OCI-LY7 (cell line): Measurements from ENCODE around the gene GPR55. TPM values are rescaled to one million over a fixed set of nuclear protein-coding genes. Genes with fewer than 3 reads are reported as not detected.

Experiments used
- BruUV-seq: library from RNA; stranded (reverse); fragments of 400-500 nt; replicated peaks from 2 replicates; lab custom pipeline; 2021; lab: Mats Ljungman, UMichigan
- CTCF ChIA-PET: fragments of 300-600 bp; sonication (Branson Sonifier 250); formaldehyde crosslinking; loops from one replicate; lab custom pipeline; 2022; ENCODE audit warnings: antibody characterized with exemption; ENCODE audit not compliant: unreplicated experiment; lab: Charles Lee
- POLR2A ChIA-PET: fragments of 300-600 bp; sonication (Branson Sonifier 250); formaldehyde crosslinking; loops from one replicate; lab custom pipeline; 2022; ENCODE audit warnings: antibody characterized with exemption; lab: Charles Lee
- DNase-seq: peaks from one replicate; pipeline ENCODE4 v3.0.0-alpha.2; 2015; ENCODE audit warnings: low spot score
- H2AFZ ChIP-seq: fragments of 200-600 bp; sonication (generic), shearing (Covaris generic); 2 replicates; pipeline ENCODE4 v1.6.1; 2014; ENCODE audit warnings: mild to moderate bottlenecking, antibody characterized with exemption, low read length, moderate library complexity
- H3K27ac ChIP-seq: fragments of 200-600 bp; sonication (generic); 2 replicates; pipeline ENCODE4 v1.5.1; 2014; ENCODE audit warnings: mixed run types, low read depth, mild to moderate bottlenecking, moderate library complexity, low read length, inconsistent platforms; ENCODE audit not compliant: poor library complexity, severe bottlenecking
- H3K36me3 ChIP-seq: fragments of 200-600 bp; sonication (generic); 2 replicates; pipeline ENCODE4 v1.6.1; 2014; ENCODE audit warnings: mild to moderate bottlenecking, antibody characterized with exemption, low read length, moderate library complexity, mixed read lengths; ENCODE audit not compliant: insufficient read depth
- H3K4me1 ChIP-seq: fragments of 200-600 bp; sonication (generic); 2 replicates; pipeline ENCODE4 v1.5.1; 2014; ENCODE audit warnings: mild to moderate bottlenecking, low read length; ENCODE audit not compliant: insufficient read depth, poor library complexity, severe bottlenecking
- H3K4me2 ChIP-seq: fragments of 200-600 bp; sonication (generic); 2 replicates; pipeline ENCODE4 v1.6.1; 2014; ENCODE audit warnings: mild to moderate bottlenecking, low read length
- H3K4me3 ChIP-seq: fragments of 200-600 bp; sonication (generic); 2 replicates; pipeline ENCODE4 v1.5.1; 2014; ENCODE audit warnings: mild to moderate bottlenecking, low read depth, low read length; ENCODE audit not compliant: poor library complexity, severe bottlenecking
- H3K79me2 ChIP-seq: fragments of 200-600 bp; sonication (generic); 2 replicates; pipeline ENCODE4 v1.6.1; 2016; ENCODE audit warnings: low read depth, mild to moderate bottlenecking, low read length, moderate library complexity, mixed read lengths; ENCODE audit not compliant: insufficient read depth
- H3K9me2 ChIP-seq: fragments of 200-600 bp; sonication (generic); 2 replicates; pipeline ENCODE4 v1.6.1; 2016; ENCODE audit warnings: mild to moderate bottlenecking, low read length, mixed read lengths; ENCODE audit not compliant: insufficient read depth
- H3K9me3 ChIP-seq: fragments of 200-600 bp; sonication (generic); 2 replicates; pipeline ENCODE4 v1.6.1; 2014; ENCODE audit warnings: mild to moderate bottlenecking, mixed run types, low read length, mixed read lengths
- H4K20me1 ChIP-seq: fragments of 200-600 bp; sonication (generic); 2 replicates; pipeline ENCODE4 v1.6.1; 2014; ENCODE audit warnings: mild to moderate bottlenecking, antibody characterized with exemption, low read length, moderate library complexity, mixed read lengths; ENCODE audit not compliant: insufficient read depth
- EZH2phosphoT487 ChIP-seq: fragments of 200-600 bp; sonication (generic); IDR thresholded peaks from 2 replicates; pipeline ENCODE4 v1.6.1; 2018; ENCODE audit warnings: low read depth, borderline replicate concordance, mild to moderate bottlenecking, mixed run types, antibody characterized with exemption, low read length, moderate library complexity, mixed read lengths
- intact Hi-C: fragments of 100-400 bp; cut with micrococcal nuclease; formaldehyde crosslinking; loops from one replicate; pipeline ENCODE4 v1.10.0; 2022; ENCODE audit not compliant: unreplicated experiment
- total RNA-seq, 2 experiments: library from RNA; depleted of rRNA in 1 of 2; stranded (reverse); fragments of >200 nt in 1 of 2; shearing (Covaris generic) in 1 of 2; gene quantifications; 2 replicates each; pipeline ENCODE4 v1.2.3, GENCODE V29; 2014 to 2022
- TF ChIP-seq, protein P1 (sequence below): fragments of 200-600 bp; sonication (generic); conservative IDR thresholded peaks from 2 replicates; pipeline ENCODE4 v1.5.1; 2014; ENCODE audit warnings: mild to moderate bottlenecking, antibody characterized with exemption, low read length, moderate library complexity, mixed read lengths

The GPR55 gene
- total RNA-seq, 2 experiments from 2014 or later, result 0.22 TPM; not detected in 1

DNA sequence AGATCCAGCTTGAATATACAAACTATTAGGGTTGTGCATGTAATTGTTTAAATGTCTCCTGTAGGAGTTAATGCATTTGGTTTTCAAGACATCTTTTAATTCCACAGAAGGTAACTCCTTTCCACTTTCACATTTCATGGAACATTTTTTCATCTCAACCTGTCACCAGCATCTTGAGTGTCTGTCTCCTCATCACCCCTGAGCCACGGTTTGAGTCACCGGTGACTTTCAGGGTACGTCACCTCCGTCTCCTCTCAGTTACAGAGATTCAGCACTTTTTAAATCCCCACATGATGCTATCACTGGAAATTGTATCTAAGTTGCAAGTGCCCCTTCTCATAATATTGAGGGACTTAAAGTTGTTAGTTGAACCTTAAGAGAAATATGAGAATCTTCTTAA lies 25.3 kb downstream of the GPR55 start:
- Histone ChIP-seq H3K36me3 (no peaks in the 10 kb centered on the region), H3K4me2 (no peak overlapping the region), H3K27ac (no peak overlapping the region), H3K4me1 (peaks cover 7% of the 10 kb centered on the region), H3K79me2 (no peaks in the 10 kb centered on the region), H2AFZ (no peak overlapping the region), H3K9me2 (no peaks in the 10 kb centered on the region), H3K4me3 (no peak overlapping the region), H3K9me3 (no peaks in the 10 kb centered on the region), H4K20me1 (no peaks in the 10 kb centered on the region)
- no peak for DNase-seq
- TF ChIP-seq, protein P1, sequence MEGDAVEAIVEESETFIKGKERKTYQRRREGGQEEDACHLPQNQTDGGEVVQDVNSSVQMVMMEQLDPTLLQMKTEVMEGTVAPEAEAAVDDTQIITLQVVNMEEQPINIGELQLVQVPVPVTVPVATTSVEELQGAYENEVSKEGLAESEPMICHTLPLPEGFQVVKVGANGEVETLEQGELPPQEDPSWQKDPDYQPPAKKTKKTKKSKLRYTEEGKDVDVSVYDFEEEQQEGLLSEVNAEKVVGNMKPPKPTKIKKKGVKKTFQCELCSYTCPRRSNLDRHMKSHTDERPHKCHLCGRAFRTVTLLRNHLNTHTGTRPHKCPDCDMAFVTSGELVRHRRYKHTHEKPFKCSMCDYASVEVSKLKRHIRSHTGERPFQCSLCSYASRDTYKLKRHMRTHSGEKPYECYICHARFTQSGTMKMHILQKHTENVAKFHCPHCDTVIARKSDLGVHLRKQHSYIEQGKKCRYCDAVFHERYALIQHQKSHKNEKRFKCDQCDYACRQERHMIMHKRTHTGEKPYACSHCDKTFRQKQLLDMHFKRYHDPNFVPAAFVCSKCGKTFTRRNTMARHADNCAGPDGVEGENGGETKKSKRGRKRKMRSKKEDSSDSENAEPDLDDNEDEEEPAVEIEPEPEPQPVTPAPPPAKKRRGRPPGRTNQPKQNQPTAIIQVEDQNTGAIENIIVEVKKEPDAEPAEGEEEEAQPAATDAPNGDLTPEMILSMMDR, result no peak
- TF ChIP-seq EZH2phosphoT487, result no peak
- ChIA-PET POLR2A (no interaction called here), CTCF (no interaction called here)
- BruUV-seq, result no TSS peak
- intact Hi-C loops, result no loop called here

DNA sequence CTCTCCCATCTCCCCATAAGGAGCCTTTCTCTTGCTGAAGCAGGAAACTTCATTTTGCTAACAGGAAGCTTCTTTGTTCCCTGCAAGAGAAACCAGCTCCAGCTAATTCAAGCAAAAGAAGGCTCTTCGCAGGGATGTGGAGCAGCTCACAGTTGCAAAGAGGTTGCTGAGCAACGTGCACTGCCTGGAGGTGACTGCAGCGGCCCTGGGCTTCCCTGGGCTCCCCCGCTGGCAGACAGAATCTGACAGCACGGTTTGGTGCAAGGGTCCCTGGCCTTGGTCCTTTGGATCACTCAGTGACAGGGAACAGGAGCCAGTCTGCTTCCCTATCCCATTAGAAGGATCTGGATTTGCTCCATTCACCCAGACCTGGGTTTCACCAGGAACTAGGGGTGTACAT lies 25.8 kb downstream of the GPR55 start:
- H3K4me1 ChIP-seq, result peaks cover 11% of the 10 kb centered on the region

DNA sequence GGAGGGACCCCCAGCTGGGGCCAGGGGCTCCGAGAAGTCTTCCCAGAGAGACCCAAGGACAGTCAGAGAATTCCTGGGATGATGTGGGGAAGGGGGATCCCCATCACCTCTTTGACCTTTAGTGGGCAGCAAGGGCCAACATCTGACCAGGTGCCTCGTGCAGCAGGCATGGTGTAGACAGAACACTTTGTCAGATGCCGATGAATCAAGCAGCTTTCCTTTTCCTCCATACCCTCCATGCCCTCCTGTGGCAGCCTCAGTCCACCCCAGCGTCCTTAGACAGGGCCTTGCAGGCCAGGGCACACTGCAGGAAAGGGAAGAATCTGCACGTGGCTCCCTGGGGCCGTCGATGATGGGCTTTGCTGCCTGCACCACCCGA lies 26.3 kb downstream of the GPR55 start:
- intact Hi-C loops, result no loop called here

More for the DNA sequence above, 25.8 kb downstream of the GPR55 start:
- no peaks in the 10 kb centered on the region for H4K20me1 ChIP-seq
- BruUV-seq, result no TSS peak
- H3K4me2 ChIP-seq, result no peak overlapping the region
- H3K4me3 ChIP-seq, result no peak overlapping the region
- no peak for TF ChIP-seq EZH2phosphoT487
- TF ChIP-seq, protein P1, result no peak
- no peaks in the 10 kb centered on the region for H3K9me2 ChIP-seq
- intact Hi-C loops, result no loop called here
- ChIA-PET POLR2A (no interaction called here), CTCF (interaction anchor here (1.1 kb wide), 1 partner anchor 75 kb away, joined by 3 read pairs; no protein-coding TSS in a partner anchor)
- no peaks in the 10 kb centered on the region for H3K9me3 ChIP-seq
- H2AFZ ChIP-seq, result no peak overlapping the region
- no peaks in the 10 kb centered on the region for H3K36me3 ChIP-seq
- H3K27ac ChIP-seq, result no peak overlapping the region
- H3K79me2 ChIP-seq, result no peaks in the 10 kb centered on the region
- DNase-seq, result no peak

More for the DNA sequence above, 26.3 kb downstream of the GPR55 start:
- BruUV-seq, result no TSS peak
- Histone ChIP-seq H3K9me3 (no peaks in the 10 kb centered on the region), H3K27ac (no peak overlapping the region), H3K4me3 (no peak overlapping the region), H3K4me2 (no peak overlapping the region), H2AFZ (no peak overlapping the region), H3K9me2 (no peaks in the 10 kb centered on the region), H4K20me1 (no peaks in the 10 kb centered on the region), H3K36me3 (no peaks in the 10 kb centered on the region), H3K79me2 (no peaks in the 10 kb centered on the region), H3K4me1 (peaks cover 13% of the 10 kb centered on the region)
- POLR2A ChIA-PET, result no interaction called here
- DNase-seq, result no peak
- CTCF ChIA-PET, result interaction anchor here (1.1 kb wide), 1 partner anchor 74 kb away, joined by 3 read pairs; no protein-coding TSS in a partner anchor
- no peak for TF ChIP-seq EZH2phosphoT487
- TF ChIP-seq, protein P1, result no peak
